Right lobe of liver (tissue), 4 donors: ENCODE results near the gene USP44.

Experiments used
- POLR2A ChIP-seq: fragments of 450-650 bp; IDR thresholded peaks from one replicate; pipeline ENCODE4 v1.6.1; 2017; ENCODE audit warnings: antibody characterized with exemption, mild to moderate bottlenecking
- TF ChIP-seq, protein P1 (sequence below), 4 donors: fragments of 200-600 bp in 3 of 4; fragments of 450-650 bp in 1 of 4; IDR thresholded peaks; one replicate each; pipeline versions ENCODE4 v1.5.1 to v1.8.0; 2016 to 2022; ENCODE audit warnings: antibody characterized with exemption in 4 of 4, mild to moderate bottlenecking in 2 of 4
- donor health status: DM: no; HTN: no; CAD: no.
- donor health status: DM: no; HTN: no; CAD: no.
- donor health status: DM: no; HTN: yes; CAD: no.

DNA sequence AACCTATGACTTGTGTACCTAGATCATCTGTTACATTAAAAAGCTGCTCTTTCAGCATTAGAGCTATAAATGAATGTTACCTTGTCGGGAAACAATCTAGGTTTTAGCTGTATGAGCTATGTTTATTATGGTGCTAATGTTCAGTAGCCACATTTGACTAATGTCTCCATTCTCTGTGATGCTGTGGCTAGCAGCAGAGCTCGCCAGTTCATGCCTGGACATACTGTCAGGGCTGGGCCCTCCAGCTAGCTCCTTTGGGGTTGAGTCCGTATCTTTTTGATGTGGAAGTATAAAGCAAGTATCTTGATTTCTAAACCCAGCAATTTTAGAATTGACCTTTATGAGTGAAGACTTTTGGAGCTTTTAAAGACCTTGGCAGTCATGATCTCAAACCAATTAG lies 36.1 kb downstream of the USP44 start:
- TF ChIP-seq, protein P1, sequence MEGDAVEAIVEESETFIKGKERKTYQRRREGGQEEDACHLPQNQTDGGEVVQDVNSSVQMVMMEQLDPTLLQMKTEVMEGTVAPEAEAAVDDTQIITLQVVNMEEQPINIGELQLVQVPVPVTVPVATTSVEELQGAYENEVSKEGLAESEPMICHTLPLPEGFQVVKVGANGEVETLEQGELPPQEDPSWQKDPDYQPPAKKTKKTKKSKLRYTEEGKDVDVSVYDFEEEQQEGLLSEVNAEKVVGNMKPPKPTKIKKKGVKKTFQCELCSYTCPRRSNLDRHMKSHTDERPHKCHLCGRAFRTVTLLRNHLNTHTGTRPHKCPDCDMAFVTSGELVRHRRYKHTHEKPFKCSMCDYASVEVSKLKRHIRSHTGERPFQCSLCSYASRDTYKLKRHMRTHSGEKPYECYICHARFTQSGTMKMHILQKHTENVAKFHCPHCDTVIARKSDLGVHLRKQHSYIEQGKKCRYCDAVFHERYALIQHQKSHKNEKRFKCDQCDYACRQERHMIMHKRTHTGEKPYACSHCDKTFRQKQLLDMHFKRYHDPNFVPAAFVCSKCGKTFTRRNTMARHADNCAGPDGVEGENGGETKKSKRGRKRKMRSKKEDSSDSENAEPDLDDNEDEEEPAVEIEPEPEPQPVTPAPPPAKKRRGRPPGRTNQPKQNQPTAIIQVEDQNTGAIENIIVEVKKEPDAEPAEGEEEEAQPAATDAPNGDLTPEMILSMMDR (IDR thresholded peaks at IDR 0.05), result no peak
- no peak for TF ChIP-seq POLR2A
